COLO829 (cell line): ENCODE data around the gene ADK.
"Not testable (repeated sequence)": the region's sequence is repeated elsewhere in the genome, so short reads cannot be mapped to it uniquely, and the experiment has no call there.

ENCODE experiments used
- DNase-seq: peaks from one replicate; pipeline ENCODE4 v3.0.0; 2012; ENCODE audit warnings: low spot score

ADK gene

DNA sequence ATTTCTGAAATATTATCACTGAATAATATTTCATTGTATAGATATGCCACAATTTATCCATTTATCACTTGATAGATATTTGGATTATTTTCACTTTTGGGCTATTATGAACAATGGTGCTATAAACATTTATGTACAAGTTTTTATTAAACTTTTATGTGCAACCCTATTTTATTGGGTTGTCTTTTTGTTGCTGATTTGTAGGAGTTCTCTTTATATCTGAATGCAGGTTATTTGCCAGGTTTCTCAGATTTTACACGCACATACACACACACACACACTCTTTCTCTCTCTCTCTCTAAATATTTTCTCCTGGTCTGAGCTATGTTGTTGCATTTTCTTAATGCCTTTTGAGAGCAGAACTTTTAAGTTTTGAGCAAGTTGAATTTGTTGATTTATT, 36.2 kb downstream of the ADK start:
- no peak for DNase-seq

DNA sequence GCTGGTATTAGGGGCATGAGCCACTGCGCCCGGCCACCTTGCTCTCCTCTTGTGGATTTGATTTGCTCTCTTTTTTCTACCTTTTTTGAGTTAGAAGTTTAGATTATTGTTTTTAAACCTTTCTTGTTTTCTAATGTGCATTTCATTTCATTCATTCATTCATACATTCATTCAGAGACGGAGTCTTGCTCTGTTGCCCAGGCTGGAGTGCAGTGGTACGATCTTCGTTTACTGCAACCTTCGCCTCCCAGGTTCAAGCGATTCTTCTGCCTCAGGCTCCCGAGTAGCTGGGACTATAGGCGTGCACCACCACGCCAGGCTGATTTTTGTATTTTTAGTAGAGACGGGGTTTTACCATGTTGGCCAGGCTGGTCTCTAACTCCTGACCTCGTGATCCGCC, 37.6 kb downstream of the ADK start:
- DNase-seq, result not testable (repeated sequence)

DNA sequence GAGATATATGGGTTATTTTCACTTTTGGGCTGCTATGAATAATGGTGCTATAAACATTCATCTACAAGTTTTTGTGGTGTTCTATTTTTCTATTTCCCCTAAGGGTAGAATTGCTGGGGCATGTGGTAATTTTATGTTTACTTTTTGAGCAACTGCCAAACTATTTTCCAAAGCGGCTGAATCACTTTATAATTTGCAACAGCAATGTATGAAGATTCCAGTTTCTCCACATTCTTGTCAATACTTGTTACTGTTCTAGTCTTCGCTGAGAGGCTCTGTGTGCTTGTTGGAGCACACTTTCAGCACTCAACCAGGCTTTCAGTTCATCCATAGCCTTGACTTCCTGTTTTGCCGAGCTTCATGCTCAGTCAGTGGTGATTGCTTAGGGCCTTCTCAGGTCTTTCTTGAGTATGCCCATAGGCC, 39.0 kb downstream of the ADK start:
- DNase-seq, result peak; percentile 28

DNA sequence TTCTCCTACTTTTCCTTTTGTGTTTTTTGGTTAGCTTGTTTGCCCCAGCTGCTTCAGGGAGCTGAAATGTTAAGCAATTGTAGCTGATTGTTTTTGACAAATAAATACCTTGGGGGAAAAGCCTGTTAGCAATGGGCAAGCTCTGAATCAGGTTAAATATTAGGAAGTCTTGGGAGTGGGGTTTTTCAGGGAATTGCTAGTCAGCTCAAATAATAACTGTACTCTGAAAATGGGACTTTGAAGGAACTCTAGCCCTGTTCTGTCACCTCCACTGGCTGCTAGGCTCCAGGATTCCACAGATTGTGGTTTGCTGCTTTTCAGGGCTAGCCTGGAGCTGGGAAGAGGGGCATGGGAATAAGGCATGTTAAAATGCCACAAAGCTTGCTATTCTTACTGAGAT, 39.5 kb downstream of the ADK start:
- DNase-seq, result no peak

DNA sequence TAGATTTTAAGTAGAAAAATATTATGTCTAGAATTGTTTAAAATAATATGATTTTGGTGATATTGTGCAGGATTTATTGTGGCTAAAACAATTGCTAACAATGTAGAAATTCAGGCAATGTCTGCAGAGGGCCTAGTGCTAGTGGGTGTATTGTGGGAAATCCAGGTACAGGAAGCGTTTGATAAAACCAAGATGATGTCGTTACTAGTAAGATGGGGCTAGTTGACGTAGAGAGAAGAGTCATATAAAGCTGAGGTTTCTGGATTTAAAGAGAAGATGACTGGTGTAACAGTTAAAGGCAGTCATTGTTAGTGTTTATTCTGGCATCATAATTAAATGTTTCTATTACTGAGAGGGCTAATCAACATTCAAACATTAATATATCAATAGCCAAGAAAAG, 43.5 kb downstream of the ADK start:
- no peak for DNase-seq

DNA sequence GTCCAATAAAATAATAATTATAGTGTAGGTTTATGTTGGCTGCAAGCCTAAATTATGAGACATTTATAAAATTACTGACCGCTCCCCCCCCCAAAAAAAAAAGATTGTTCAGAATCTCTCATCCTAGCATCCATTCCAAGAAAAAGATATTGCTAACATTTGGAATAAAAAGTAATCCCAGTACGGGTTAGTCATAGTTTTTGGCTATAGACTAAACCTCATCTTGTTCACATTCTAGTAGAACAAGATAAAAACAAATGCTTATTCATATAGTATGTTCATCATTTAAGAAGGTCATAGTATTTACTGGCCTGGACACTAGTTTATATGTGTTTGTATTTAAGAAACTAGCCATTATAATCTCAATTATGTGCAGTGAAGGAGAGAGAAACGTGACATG, 44.0 kb downstream of the ADK start:
- no peak for DNase-seq

DNA sequence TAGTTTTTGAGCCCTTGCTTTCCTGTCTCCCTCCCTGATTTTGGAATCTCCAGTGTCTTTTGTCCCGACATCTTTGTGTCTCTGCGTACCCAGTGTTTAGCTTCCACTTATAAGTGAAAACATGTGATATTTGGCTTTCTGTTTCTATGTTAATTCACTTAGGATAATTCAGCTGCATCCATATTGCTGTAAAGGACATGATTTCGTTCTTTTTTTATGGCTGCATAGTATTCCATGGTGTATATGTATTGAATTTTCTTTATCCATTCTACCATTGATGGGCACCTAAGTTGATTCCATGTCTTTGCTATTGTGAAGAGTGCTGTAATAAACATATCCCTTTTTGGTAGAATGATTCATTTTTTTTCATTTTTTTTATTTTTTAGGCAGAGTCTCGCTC, 48.3 kb downstream of the ADK start:
- no peak for DNase-seq

DNA sequence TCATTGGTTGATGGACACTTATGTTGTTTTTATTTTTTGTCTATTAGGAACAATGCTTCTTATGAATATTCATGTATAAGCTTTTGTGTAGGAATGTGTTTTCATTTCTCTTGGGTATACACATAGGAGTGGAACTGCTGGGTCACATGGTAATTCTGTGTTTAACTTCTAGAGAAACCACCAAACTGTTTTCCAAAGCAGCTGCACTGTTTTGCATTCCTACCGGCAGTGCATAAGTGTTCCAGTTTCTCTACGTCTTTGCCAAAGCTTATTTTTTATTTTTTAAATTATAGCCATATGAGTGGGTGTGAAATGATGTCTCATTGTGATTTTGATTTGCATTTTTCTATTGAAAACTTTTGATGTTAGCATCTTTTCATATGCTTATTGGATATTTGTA, 51.3 kb downstream of the ADK start:
- DNase-seq, result no peak

DNA sequence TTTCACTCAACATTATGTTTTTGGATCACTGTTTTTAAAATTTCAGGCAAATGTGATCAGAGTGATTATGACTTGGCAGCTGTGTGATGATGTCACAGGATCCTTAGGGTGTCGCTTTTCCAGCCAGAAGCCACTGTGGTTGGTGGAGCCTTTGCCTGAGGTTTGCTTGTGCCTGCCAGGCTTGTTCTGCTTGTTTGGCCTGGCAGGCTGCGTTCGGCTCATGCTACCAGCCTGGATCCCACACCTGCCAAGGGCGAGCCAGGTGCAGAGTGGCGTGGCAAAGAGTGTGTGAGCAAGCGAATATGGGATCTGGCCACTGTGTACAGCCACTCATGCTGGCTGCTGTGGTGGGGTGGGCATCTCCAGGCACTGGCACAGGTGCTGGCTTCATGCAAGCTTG, 55.7 kb downstream of the ADK start:
- no peak for DNase-seq

DNA sequence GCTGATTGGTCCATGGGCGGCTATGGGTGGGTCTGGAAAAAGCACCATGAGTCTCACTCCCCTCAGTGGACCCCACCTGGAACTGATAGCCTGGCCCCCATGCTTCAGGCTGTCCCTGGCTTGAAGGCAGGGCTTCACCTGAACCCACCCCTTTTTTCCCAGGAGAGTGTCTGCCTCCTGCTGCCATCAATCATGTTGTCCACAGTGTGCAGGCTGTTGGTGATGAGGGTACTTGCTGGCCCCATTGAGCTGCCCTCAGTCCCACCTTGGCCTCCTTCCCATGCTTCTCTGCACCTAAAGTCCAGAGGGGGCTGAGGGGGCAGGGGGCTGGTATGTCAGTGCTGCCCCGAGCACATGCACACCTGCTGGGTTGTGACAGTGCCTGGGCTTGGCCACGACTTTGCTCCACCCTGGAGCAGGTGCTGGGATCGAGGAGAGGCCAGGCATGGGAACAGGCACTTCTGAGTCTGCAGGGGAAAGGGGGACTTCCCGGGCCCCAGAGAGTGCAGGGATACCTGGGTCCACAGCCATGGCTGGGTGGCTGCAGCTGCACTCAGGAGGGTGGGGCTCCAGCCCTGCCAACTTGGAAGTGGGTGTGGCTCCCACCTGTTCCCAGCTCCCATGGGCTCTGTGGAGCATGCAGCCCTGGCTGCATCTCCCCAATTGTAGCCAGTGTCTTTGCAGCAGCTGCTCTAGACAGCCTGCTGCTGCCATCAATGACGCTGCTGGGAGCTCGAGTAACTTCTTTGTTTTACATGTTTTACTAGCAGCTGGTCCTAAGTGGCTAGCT, 56.9 kb downstream of the ADK start:
- no peak for DNase-seq

DNA sequence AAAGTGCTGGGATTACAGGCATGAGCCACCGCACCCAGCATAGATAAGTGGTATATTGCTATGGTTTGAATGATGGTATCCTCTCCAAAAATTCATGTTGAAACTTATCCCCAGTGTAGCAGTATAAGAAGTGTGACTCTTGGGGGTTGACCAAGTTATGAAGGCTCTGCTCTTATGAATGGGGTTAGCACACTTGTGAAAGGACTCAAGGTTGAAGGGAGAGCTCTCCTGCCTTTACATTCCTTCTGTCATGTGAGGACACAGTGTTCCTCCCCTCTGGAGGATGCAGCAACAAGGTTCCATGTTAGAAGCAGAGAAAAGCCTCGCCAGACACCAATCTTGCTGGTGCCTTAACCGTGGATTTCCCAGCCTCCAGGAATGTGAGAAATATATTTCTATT, 58.0 kb downstream of the ADK start:
- DNase-seq, result no peak

DNA sequence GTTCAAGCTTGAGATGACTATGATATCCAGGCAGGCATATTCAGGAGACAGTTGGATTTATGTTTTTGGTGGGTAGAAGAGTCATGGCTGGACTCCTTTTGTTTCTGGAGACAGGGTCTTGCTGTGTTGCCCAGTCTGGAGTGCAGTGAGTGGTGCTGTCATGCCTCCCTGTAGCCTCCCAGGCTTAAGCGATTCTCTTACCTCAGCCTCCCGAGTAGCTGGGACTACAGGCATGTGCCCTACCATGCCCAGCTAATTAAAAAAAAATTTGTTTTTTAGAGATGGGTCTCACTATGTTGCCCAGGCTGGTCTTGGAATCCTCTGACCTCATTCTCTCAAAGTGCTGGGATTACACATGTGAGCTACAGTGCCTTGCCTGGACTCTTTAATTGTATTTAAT, 62.0 kb downstream of the ADK start:
- no peak for DNase-seq

DNA sequence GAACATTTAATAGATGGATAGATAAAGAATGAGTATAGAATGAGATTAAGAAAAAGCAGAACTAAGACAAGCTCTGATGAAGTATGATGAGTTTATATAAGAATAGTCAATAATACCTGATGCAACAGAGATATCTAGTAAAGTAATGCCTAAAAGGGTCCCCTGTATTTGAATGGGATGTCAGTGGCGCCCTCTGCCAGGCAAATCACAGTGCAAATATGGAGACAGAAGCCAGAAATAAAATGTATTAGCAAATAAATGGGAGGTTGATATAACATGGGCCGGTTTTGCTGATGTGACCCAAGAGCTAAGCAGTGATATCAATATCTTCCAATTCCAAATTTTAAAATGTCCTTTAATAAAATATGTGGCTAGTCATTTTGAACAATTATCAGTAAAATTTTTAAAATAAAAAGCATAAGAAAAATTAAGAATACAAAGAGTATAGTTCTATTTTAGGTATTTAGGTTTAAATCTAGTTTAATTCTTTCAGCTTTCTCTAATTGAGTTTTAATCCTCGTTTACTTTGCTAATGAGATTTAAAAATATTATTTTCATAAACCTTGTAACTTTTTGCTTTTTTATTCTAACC, 62.6 kb downstream of the ADK start:
- peak; percentile 31 for DNase-seq

DNA sequence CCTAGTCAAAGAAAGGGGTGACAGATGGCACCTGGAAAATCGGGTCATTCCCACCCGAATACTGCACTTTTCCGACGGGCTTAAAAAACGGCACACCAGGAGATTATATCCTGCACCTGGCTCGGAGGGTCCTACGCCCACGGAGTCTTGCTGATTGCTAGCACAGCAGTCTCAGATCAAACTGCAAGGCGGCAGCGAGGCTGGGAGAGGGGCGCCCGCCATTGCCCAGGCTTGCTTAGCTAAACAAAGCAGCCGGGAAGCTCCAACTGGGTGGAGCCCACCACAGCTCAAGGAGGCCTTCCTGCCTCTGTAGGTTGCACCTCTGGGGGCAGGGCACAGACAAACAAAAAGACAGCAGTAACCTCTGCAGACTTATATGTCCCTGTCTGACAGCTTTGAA, 66.1 kb downstream of the ADK start:
- DNase-seq, result not testable (repeated sequence)

DNA sequence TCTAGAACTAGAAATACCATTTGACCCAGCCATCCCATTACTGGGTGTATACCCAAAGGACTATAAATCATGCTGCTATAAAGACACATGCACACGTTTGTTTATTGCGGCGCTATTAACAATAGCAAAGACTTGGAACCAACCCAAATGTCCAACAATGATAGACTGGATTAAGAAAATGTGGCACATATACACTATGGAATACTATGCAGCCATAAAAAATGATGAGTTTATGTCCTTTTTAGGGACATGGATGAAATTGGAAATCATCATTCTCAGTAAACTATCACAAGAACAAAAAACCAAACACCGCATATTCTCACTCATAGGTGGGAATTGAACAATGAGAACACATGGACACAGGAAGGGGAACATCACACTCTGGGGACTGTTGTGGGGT, 71.4 kb downstream of the ADK start:
- DNase-seq, result not testable (repeated sequence)

DNA sequence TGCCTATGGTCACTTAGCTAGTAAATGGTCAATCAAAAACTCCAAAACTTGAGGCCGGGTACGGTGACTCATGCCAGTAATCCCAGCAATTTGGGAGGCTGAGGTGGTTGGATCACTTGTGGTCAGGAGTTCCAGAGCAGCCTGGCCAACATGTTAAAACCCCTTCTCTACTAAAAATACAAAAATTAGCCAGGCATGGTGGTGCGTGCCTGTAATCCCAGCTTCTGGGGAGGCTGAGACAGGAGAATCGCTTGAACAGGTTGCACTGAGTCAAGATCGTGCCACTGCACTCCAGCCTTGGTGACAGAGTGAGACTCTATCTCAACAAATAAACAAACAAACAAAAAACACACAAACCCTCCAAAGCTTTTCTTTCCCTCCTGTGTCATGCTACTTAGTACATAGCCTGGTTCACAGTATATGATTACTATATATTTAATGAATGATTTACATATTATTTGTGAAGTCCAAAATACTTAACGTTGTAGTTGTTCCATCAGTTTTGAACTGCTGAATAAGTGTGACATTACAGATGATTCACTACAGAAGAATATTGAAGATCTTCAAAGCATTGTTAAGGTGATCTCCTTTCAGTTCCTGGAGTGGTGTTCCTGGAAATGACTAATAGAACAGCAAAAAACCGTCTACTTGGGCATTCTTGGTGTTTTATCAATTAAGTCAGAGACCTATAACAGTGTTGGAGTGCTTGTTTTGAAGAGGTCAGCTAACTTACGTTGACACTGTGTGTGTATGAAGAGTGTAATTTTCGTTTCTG, 72.9 kb downstream of the ADK start:
- DNase-seq, result no peak

DNA sequence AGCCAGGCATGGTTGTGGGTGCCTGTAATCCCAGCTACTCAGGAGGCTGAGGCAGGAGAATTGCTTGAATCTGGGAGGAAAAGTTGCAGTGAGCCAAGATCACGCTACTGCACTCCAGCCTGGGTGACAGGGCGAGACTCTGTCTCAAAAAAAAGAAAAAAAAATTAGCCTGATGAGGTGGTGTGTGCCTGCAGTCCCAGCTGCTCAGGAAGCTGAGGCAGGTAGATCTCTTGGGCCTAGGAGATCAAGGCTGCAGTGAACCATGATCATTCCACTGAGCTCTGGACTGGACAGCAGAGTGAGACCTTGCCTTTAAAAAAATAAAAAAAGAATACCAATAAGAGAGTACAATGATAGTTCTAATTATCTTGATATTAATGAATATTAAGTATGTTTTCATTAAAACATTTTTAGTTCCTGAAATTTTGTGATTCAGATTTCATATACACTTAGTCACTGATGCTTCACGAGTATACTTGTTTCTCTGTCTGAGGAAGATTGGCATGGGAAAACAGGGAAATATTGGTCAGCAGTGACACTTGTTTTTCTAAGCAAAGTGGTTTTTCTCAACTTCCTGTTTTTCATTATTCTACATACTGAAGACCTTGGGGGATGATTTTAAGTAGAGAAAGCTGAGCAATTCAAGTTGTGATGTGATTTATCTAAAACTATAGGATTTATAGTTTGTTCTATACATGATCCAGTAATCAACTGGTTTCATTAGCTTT, 76.8 kb downstream of the ADK start:
- no peak for DNase-seq

DNA sequence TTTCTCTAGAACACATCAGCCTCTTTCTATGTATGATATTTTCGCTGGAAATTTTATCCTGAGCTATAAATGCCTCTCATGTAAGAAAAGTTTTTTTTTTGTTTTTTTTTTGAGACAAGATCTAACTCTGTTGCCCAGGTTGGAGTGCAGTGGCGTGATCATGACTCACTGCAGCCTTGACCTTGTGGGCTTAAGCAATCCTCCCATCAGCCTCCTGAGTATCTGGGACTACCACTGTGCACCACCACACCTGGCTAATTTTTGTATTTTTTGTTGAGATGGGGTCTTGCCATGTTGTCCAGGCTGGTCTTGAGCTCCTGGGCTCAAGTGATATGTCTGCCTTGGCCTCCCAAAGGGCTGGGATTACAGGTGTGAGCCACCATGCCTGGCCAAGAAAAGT, 80.4 kb downstream of the ADK start:
- DNase-seq, result no peak

DNA sequence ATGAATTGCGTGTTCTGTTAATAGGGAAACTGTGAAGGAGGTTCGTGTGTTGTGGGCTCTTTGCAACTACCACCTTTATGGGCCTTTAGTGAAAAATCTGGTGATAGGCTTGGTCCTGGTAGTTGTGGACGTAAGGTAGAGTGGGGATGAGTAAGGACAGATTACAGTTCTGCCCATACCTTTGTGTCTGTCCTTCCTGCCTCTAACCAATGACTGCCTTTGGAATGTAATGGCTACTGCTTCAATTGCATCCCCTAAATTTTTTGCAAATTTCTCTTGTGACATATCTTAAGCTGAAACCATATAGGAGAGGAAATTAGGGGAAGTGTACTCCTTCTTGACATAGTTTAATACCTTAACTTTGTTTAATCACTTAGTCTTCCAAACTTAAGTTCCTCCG, 82.3 kb downstream of the ADK start:
- DNase-seq, result no peak

DNA sequence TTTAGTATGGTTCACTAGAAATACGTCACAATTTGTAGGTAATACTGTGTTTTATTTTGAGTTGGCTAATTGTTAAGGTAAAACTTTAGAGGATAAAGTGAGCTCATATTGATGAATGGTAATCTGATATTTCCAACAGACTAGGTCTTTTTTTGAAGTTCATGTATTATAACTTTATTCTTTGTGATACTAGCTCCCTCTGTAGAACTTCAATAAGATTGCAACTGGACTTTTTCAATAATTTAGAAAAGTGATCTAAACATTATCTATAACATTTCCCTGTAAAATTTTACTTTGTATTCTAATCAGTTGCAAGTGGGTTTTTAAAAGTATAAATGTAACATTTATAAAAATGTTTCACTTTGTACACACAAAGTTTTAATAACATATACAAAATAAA, 83.5 kb downstream of the ADK start:
- DNase-seq, result no peak

DNA sequence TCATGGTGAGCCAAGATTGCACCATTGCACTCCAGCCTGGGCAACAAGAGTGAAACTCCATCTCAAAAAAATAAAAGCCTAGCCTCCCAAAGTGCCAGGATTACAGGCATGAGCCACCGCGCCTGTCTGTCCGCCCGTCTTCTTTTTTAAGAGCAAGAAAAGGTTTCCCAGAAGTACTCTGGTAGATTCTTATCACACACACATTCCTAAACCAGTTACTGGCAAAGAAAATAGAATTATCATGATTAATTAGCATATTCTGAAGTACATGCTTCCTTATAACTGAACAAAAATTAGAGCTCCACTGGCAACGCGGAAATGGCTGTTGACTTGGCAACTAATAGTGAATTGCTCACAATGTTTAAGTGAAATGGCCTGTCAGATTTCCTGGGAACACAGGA, 87.0 kb downstream of the ADK start:
- DNase-seq, result no peak

DNA sequence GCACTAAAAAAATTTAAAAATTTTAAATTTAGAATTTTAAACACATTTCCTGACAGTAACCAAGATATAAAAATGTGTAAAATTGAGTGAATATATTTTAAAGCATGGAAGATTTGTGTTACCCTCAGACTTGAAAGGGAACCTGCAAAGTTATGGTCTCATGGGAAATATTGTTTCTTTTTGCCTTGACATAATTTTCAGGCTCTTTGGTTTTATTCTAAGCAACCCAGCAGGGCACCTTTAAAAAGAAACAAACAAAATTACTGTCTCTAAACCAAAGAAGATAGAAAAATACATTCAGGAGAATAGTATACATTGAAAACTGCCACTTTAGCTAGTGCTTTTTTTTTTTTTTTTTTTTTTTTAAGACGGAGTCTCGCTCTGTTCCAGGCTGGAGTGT, 87.5 kb downstream of the ADK start:
- DNase-seq, result no peak

DNA sequence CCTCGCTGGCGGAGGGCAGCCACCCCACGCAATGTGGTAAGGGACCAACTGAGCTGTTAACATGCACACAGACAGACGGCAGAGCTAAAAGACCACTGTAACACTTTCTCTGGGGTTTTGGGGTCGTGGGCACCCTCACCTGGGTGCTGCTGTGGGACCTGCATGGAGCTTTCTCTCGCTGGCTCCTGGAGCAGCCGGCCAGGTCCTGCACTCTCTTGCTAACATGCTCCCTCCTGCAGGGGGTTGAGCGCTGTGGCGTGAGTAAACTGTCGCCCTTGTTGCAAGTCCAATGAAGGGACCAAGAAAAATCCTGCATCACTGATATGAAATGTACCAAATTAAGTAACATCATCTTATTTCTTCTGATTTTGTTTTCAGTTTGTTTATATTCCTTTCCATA, 92.0 kb downstream of the ADK start:
- no peak for DNase-seq
